PFSK-1 (cell line): ENCODE data around the gene PGF.

Source experiments
- FOXP2 ChIP-seq: optimal IDR thresholded peaks from 2 replicates; pipeline ENCODE3; 2011; ENCODE audit warnings: borderline replicate concordance, control low read depth, inconsistent platforms; ENCODE audit not compliant: insufficient read depth; ENCODE audit errors: extremely low read length, extremely low read depth
- POLR2AphosphoS5 ChIP-seq: IDR thresholded peaks from 2 replicates; pipeline ENCODE4 v1.6.1; 2012; ENCODE audit warnings: low read depth, mild to moderate bottlenecking, control low read depth, low read length, moderate library complexity
- SIN3A ChIP-seq: IDR thresholded peaks from 2 replicates; pipeline ENCODE4 v1.6.1; 2012; ENCODE audit warnings: mild to moderate bottlenecking, low read length, moderate library complexity, borderline replicate concordance; ENCODE audit not compliant: insufficient read depth
- TAF1 ChIP-seq: IDR thresholded peaks from 2 replicates; pipeline ENCODE4 v1.6.1; 2012; ENCODE audit warnings: low read length, control low read depth, borderline replicate concordance; ENCODE audit not compliant: insufficient read depth
- TF ChIP-seq, protein P1 (sequence below), 2 experiments: IDR thresholded peaks; 2 replicates each; pipeline versions ENCODE4 v1.6.1 to v1.8.0; 2011 to 2012; ENCODE audit warnings: low read depth in 2 of 2, low read length in 2 of 2, control low read depth in 1 of 2, inconsistent platforms in 1 of 2, mild to moderate bottlenecking in 1 of 2, moderate library complexity in 1 of 2; ENCODE audit not compliant: insufficient read depth in 1 of 2

The PGF gene

DNA sequence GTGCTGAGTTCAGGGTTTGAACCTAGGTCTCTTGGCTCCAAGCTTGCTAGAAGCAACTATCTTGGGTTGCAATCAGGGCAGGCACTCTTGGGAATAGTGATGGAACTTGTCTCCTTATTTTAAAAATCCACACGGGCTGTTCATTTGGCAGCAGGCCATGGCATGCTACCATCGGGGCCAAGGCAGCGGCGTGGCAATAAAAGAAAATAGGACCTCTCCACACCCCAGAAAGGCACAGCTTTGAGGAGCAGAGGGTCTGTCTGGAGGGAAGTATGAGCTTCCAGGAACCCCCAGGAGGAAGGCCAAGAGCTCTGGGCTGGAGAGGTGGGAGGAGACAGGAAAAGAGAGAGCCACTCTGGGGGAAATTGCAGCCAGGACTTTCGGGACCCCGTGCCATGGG, 47.7 kb downstream of the PGF start:
- TF ChIP-seq, protein P1, sequence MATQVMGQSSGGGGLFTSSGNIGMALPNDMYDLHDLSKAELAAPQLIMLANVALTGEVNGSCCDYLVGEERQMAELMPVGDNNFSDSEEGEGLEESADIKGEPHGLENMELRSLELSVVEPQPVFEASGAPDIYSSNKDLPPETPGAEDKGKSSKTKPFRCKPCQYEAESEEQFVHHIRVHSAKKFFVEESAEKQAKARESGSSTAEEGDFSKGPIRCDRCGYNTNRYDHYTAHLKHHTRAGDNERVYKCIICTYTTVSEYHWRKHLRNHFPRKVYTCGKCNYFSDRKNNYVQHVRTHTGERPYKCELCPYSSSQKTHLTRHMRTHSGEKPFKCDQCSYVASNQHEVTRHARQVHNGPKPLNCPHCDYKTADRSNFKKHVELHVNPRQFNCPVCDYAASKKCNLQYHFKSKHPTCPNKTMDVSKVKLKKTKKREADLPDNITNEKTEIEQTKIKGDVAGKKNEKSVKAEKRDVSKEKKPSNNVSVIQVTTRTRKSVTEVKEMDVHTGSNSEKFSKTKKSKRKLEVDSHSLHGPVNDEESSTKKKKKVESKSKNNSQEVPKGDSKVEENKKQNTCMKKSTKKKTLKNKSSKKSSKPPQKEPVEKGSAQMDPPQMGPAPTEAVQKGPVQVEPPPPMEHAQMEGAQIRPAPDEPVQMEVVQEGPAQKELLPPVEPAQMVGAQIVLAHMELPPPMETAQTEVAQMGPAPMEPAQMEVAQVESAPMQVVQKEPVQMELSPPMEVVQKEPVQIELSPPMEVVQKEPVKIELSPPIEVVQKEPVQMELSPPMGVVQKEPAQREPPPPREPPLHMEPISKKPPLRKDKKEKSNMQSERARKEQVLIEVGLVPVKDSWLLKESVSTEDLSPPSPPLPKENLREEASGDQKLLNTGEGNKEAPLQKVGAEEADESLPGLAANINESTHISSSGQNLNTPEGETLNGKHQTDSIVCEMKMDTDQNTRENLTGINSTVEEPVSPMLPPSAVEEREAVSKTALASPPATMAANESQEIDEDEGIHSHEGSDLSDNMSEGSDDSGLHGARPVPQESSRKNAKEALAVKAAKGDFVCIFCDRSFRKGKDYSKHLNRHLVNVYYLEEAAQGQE (IDR thresholded peaks at IDR 0.05; ENCODE audit: insufficient read depth in 1 of 2, low read depth in 2 of 2, low read length in 2 of 2), result no peak
- TF ChIP-seq TAF1, result no peak
- TF ChIP-seq FOXP2, result no peak
- no peak for TF ChIP-seq SIN3A
- no peak for TF ChIP-seq POLR2AphosphoS5

DNA sequence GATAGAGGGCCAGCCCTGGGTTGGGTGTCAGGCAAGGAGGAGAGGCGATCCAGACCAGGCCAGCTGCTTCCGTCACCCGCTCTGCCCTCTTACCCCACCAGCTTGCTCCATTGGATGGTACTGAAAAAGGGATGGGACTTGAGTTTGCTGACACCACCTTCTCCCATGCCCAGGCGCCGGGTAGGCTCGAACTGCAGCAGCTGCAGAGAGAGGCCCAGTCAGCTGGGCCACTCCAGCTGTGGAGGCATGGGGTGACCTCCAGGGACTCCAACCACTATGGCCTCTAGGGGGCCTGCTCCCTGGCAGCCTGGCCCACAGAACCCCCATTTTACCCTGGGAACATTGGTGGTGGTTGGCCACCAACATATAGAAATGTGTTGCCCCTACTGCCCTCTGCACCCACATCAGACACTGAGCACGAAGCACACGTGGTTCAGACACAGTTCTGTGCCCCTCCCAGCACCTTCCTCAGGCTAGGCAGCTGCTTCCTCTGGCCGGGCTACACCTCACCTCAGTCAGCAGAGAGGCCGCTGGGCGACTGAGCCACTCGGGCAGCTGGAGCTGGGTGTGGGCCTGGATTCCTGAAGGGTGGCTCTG, 48.4 kb downstream of the PGF start:
- no peak for TF ChIP-seq FOXP2
- no peak for TF ChIP-seq POLR2AphosphoS5
- TF ChIP-seq TAF1, result no peak
- TF ChIP-seq, protein P1 (IDR thresholded peaks at IDR 0.05; ENCODE audit: insufficient read depth in 1 of 2, low read depth in 2 of 2, low read length in 2 of 2), result no peak
- no peak for TF ChIP-seq SIN3A

- TF ChIP-seq TAF1 (no peak), POLR2AphosphoS5 (peak; percentile 57; the same call in 1 of the 2 replicates)
Measured at GRCh38 chr14:74905595-74906142, 49.7 kb downstream of the PGF start.

GRCh38 chr14:74904635-74905503, 50.5 kb downstream of the PGF start:
- no peak for TF ChIP-seq POLR2AphosphoS5
- TF ChIP-seq, protein P1 (IDR thresholded peaks at IDR 0.05; ENCODE audit: insufficient read depth in 1 of 2, low read depth in 2 of 2, low read length in 2 of 2), result no peak
- no peak for TF ChIP-seq SIN3A
- no peak for TF ChIP-seq TAF1
- no peak for TF ChIP-seq FOXP2

DNA sequence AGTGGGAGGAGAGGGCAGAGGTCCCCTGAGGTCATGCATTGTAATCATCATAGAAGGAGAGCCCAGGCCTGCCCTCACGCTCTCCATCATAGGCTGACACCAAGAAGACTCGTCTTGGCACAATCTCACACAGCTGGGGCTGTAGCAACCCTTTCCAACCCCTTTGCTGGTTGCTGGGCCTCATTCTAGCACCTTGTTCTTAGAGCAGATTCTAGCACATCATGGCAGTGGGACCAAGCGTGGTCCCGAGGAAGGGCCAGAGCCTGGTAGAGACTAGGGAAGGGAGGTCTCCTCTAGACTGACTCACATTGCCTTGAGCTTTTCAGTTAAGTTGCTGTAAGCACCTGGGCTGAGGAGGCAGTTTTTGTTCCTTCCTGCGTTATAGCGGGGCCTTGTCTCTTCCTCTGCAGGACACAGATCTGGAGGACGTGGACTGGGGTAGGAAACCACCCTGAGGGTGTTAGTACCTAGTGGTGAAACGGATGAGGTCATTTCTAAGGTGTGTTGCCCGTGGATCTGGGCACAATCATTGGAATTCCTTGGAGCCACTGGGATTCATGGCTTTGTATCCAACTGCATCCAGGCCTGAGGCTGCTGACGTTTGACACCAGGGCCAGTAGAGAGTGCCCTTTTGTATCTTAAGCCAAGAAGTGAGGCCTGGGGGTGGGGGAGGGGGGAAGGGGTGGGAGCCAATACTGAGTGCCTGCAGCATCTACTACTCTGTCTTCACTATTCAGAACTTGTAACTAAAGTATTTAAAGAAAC, 52.3 kb downstream of the PGF start:
- TF ChIP-seq POLR2AphosphoS5 (no peak), FOXP2 (no peak), SIN3A (no peak), TAF1 (no peak)
- TF ChIP-seq, protein P1 (IDR thresholded peaks at IDR 0.05; ENCODE audit: insufficient read depth in 1 of 2, low read depth in 2 of 2, low read length in 2 of 2), result no peak
